GM19035 (cell line): ENCODE data around the gene CHPF.

Experiments used
- ATAC-seq: cut with Tn5 transposase; IDR thresholded peaks from one replicate; pipeline ENCODE4 v1.9.1; 2021; ENCODE audit not compliant: unreplicated experiment

CHPF gene

DNA sequence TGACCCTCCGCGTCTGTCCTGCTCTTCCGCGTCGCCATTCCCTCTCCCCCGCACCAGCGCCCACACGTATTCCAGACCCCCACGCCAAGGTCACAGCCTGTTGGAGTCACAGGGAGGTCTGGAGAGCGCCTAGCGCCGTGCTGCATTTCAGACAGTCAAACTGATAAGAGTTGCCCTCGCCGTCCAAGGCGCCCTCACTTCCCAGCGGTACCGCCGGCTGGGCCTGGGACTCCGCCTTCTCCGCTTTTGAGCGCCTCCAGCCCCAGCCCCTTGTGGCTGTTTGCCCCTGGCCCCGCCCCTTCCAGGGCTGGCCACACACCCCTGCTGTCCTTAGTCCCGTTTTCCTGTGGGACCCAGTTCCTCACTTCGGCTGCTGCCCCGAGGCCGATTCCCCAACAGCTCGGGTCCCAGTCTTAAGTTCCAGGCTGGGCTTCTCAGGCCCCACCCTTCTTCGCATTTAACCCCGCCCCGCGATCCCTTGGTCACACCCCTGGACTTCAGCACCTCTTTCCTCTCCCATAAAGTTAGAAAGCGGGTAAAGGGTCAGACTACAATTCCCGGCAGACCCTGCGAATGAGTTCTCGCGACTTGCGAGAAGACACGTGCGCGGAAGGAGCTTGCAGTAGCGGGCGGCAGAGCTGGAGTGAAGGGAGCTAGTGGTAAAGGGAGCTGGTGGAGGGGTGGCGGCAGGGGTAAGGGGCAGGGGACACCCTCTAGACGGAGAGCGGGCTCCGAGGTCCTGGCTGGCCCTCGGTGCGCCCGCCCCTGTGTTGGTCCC lies 45.1 kb downstream of the CHPF start, which contains the start of gene GMPPA:
TSS of gene GMPPA (plus strand) at position 612 of the 778 bp plus-strand sequence. CDS start 1,085 bp downstream, outside the sequence.
- ATAC-seq = peak; percentile 90

DNA sequence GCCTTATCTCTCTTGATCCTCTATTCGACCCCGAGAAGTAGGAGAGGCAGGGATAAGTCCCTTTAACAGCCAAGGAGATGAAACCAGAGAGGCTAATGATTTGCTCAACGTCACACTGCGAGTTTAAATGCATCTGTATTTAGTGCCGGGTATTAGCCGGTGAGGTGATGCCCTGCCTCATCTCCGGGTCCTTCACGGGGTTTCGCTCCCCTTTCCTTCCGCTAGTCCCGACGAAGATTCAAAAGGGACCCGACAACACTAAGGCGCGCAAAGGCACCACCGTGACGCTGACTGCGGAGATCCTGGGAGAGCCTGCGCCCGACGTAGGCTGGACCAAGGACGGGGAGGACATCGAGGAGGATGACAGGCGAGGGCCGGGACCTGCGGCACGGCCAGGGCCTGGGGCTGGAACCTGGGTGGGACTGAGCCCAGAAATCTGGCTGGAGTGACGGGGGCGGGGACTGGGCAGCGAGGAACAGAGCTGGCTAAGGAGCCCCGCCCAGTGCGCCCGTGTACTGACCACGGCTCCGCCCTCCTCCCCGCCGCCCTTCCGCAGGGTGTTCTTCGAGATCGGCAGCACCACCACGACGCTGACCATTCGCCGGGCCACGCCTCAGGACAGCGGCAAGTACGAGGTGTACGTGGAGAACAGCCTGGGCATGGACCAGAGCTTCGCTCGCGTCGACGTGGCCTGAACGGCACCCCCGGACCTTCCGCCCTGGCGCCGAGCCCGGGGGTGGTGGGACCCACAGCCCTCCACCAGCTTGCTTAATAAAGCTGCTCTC lies 45.9 kb downstream of the CHPF start:
- peak; percentile 33 for ATAC-seq

DNA sequence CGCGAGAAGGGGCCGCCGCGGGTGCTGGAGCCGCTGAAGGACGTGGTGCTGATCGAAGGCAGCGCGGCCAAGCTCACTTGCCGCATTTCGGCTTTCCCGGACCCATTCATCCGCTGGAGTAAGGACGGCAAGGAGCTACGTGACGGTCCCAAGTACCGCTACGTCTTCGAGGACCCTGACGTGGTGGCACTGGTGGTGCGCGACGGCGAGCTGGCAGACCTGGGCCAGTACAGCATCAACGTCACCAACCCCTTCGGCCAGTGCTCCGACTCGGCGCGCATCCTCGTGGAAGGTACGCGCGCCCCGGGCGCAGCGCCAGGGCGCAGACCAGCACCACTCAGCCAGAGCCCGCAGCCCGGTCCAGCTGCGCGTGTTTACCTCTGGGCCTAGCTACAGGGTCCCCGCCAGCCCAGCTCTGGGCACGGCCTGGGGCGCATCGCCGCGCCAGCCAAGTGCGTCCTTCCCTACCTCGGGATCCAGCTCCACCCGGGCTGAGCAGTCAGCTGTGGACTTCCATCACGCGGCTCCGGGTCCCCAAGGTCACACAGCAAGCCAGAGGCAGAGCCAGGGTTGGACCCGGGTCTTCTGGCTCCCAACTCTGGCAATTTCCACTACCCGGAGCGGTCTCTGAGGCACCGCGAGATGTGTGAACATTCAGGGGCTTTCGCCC lies 46.6 kb downstream of the CHPF start:
- ATAC-seq = no peak

DNA sequence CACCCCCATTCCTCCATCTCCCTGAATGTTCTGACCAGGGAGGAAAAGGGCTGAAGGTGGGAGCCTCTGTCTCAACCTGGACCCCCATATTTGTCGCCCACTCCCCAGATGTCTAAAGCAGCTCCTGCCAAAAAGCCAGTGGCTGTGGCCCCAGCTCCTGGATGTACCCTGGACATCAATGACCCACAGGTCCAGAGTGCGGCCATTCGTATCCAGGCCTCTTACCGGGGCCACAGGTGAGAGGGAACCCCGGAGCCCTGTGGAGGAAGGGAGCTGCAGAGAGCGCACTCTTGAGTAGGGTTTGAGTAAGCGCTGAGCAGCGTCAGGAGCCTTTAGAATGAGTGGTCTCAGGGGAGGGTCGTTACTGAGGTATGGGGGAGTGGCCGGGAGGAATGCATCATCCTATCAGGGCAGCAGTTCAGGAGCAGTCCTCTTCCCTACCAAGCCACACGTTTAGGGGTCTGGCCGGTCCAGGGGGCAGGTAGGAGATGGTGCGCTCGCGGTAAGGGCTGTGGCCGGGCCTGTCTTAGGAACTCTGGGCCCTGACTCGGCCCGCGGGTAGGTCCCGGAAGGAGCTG lies 47.3 kb downstream of the CHPF start:
- no peak for ATAC-seq

DNA sequence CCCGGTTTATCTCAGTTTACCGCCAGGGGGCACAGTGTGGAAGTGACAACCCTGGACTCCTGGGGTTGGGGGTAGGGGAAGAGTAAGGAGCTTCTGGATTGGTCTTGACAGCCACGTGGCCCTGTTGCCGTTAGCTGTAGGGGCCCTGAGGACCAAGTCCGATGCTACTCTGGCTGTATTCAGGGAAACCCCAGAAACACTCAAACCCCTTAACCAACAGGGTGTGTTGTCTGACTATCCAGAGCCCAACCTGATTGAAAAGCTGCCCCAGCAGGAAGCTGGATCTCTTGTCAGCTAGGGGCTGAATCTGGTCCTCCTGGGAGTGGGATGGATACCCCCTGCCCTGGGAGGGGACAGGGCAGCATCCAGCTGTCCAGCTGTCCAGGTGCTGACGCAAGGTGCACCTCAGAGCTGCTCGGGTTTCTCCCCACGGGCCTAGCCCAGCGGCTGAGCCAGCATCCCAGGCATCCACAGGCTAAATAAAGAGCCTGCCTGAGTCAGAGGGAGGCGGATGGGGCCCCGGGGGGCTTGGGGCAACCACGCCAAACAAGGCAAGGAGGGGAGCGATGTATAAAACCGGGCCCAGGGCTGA lies 48.0 kb downstream of the CHPF start:
- ATAC-seq = no peak

DNA sequence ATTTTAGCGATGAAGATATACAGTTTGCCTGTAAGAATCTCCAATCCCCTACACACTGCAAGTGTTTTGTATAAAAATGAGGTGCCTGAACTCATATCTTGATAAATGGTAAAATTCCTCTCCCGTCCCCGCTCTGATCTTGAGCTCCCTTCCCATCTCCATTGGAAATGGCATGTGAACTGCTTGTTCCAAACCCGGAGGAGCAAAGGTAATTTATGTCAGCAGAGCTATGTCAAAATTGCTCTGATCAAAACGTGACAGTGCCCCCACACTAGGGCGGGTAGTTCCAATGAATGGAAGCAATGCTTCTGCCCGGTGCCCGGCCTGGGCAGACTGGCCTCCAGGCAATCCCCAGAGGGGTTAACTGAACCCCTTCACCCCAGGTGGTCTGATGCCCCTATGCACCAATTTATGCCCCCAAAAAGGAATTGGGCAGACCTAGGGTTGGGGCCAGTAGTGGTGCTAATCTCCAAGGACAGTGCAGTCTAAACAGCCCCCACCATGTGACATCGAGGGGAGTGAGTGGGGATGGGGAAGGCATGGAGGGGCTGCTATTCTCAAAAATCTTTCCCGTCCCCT lies 48.6 kb downstream of the CHPF start:
- ATAC-seq = no peak

DNA sequence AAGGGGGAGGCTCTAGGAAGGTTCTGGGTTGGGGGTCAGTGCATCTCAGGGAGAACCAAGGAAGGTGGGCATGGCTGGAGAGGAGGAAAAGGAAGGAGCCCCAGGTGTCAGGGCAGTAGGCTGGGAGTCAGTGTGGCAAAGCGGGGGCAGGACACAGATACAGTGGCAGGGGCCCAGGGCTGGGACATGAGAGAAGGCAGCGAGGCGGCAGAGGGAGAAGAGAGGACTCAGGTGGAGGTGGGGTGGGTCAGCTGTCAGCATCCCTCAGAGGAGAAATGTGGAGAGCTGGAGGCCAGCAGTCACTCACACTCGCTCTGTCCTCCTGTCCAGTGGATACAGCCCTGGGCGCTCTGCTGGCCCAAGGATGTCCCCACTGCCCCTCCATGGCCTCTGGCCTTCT lies 50.5 kb downstream of the CHPF start:
- ATAC-seq = no peak

DNA sequence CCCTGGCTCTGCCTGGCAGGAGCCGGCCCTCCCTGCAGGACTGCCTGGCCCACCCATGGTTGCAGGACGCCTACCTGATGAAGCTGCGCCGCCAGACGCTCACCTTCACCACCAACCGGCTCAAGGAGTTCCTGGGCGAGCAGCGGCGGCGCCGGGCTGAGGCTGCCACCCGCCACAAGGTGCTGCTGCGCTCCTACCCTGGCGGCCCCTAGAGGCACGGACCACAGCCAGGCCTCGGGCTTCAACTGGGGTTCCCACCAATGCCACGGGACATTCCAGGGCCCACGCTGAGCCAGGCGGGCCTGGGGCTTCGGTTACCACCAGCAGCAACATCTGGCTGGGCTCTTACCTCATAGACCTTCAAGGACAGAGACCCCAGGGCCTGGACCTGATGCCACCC lies 51.0 kb downstream of the CHPF start:
- ATAC-seq = no peak

DNA sequence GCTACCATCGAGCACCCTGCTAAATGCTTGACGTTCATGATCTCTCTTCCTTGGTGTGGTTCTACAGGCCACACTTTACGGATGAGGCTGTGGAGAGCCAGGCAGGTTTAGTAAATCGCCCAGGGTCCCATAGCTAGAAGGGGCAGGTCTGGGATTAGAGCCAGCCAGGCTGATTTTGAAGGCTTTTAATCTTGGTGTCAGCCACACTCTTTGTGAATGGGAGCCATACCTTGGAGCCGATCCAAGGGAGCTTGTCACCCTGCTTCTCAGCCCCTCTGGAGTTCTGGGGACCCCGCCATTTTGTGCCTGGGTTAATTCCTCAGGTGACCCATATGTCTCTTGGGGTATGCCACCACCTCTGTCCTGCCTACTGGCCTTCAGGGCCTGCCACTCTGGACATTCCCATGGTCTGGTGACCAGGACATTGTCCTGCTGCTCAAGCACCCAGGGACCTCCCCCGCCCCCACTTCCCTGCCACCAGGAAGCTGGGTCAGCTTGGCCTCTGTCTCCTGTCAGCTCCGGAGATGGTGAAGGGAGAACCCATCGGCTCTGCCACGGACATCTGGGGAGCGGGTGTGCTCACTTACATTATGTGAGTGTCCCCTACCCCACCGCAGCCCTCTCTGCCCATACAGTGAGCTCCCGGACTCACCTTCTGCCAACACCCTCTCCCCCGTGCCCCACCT lies 52.2 kb downstream of the CHPF start:
- no peak for ATAC-seq

DNA sequence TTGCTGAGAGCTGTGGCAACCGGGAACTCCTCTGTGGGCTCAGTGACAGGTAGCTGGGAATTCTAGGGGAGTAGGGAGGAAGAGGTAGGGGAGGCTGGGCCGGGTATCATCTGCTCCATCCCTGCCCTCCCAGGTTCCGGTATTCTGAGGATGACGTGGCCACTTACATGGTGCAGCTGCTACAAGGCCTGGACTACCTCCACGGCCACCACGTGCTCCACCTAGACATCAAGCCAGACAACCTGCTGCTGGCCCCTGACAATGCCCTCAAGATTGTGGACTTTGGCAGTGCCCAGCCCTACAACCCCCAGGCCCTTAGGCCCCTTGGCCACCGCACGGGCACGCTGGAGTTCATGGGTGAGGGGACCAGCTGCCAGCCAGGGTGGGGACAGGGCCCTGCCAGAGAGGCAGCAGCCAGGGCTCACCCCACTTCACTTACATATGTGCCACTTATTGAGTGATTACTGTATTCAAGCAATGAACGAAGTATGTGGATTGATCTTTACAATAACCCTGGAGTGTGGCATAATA lies 52.9 kb downstream of the CHPF start:
- ATAC-seq = no peak

DNA sequence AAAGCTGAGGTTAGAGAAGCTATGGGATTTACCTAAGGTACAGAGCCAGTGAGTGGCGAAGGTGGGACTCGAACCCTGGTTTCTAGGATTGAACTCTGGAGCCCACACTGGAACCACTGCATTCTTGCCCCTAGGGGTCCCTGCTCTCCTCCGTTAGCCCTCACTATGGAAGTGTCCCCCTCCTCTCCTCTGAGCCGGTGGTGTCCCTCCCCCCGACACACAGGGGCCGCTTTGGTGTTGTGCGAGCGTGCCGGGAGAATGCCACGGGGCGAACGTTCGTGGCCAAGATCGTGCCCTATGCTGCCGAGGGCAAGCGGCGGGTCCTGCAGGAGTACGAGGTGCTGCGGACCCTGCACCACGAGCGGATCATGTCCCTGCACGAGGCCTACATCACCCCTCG lies 53.4 kb downstream of the CHPF start:
- ATAC-seq = no peak

DNA sequence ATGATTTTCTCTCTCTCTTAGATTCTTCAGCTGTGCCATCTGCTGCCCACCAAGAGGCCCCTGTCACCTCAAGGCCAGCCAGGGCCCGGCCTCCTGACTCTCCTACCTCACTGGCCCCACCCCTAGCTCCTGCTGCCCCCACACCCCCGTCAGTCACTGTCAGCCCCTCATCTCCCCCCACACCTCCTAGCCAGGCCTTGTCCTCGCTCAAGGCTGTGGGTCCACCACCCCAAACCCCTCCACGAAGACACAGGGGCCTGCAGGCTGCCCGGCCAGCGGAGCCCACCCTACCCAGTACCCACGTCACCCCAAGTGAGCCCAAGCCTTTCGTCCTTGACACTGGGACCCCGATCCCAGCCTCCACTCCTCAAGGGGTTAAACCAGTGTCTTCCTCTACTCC lies 54.3 kb downstream of the CHPF start:
- no peak for ATAC-seq
